ENCODE data around the gene CLNS1A.
"Not testable (repeated sequence)": the region's sequence is repeated elsewhere in the genome, so short reads cannot be mapped to it uniquely, and the experiment has no call there.

The CLNS1A gene, protein sequence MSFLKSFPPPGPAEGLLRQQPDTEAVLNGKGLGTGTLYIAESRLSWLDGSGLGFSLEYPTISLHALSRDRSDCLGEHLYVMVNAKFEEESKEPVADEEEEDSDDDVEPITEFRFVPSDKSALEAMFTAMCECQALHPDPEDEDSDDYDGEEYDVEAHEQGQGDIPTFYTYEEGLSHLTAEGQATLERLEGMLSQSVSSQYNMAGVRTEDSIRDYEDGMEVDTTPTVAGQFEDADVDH

DNA sequence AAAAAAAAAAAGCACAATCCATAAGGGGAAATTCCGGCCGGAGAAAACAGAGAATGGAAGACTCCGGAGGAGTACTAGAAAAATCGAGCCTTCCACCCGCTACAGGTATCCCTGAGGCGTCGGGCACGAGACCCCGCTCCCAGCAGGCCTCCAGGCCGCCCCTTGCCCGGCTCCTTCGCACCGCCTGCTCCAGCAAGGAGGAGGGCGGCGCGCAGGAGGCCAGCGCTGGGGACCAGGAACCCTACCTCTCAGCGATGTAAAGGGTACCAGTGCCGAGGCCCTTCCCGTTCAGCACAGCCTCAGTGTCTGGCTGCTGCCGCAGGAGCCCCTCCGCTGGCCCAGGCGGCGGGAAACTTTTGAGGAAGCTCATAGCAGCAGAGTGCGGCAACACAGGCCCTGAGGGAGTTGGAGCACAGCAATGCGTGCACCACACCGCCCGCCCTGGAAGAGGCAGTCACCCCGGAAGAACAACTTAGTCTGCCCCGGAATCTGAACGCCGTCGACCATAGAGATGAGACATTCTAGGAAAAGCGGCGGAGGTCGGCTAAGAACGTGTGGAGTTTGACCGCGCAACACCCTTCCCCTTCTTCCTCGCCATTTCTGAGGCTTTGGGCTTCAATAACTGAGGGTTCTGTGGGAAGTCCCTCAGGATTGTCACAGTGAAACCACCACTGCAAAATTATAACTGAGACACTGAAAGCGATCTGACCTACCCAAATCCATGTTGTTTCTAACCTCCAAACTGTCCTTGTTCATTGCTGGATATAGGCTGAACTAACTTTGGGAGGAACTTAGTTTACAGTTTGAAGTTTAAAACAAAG, at the start of gene CLNS1A:
Gene CLNS1A, minus strand, starts transcription at position 450 of the 821 bp plus-strand sequence. Its CDS starts 80 bp downstream, at position 370.
- DNase-seq (ENCODE audit: low spot score): peak; percentile 73

DNA sequence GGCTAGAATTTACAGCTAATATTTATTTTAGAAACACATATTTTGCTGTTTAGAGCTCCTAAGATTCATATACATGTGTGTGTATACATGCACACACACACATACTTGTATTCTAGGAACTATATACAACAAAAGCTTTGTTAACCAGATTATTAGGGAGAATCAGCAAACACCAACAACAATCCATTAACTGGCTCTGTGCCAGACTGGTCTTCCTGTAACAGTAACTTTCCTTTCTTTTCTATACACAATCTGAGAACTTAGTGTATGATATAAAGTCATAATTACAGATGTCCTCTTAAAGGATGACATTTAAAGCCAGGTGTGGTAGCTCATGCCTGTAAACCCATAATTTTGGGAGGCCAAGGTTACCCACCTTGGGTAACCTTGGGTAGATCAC, 49.5 kb upstream of the CLNS1A start:
- DNase-seq (ENCODE audit: low spot score): no peak

DNA sequence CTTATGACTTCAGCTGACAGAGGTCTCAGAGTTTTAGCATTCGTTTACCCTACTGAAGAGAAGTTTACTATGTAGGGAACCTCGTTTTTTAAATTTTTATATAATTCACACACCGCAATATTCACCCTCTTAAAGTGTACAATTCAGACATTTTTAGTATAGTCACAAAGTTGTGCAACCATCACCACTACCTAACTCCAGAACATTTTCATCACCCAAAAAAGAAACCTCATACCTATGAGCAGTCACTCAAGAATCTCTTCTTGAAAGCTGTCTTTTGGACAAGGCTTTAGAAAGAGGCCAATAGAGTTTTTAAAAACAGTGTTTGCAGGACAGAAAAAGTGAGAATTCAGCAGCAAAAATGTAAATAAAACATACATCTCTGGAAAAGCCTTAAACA, 39.5 kb upstream of the CLNS1A start:
- no peak for DNase-seq (ENCODE audit: low spot score)

DNA sequence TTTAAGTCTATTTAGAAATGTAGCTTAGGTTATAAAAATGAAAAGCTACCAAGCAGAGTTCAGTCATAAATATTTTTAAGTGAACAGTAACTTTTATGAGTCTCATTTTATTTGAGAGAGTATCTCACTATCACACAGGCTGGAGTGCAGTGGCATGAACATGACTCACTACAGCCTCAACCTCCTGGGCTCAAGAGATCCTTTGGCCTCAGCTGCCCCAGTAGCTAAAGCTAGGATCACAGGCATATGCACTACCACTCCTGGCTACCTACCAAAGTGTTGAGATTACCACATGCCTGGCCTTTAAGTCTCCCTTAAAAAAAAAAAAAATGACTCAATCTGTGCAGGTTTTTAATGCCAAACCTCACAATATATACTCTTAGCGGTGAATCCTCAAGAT, 34.7 kb upstream of the CLNS1A start:
- DNase-seq (ENCODE audit: low spot score): no peak

DNA sequence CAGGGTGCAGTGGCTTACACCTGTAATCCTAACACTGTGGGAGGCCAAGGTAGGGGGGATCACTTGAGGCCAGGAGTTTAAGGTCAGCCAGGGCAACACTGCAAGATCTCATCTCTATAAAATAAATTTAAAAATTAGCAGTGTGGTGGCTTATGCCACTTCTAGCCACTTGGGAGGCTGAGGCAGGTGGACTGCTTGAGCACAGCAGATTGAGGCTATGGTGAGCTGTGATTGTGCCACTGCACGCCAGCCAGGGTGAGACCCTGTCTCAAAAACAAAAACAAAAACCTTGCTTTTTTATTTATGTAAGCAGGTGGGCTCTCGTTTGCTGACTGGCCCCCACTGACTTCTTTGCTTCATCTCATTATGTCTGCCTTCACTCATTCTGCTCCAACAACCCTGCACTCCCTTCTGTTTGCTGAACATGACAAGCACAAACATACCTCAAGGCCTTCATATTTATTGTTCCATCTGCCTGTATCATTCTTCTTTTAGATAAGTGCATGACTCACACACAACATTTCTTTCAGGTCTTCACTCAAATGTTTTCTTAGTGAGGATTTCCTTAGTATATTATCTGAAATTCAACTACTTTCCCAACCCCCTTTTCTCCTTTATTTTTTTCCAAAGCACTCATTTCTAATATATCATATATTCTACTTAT, 32.4 kb upstream of the CLNS1A start:
- DNase-seq (ENCODE audit: low spot score): no peak

DNA sequence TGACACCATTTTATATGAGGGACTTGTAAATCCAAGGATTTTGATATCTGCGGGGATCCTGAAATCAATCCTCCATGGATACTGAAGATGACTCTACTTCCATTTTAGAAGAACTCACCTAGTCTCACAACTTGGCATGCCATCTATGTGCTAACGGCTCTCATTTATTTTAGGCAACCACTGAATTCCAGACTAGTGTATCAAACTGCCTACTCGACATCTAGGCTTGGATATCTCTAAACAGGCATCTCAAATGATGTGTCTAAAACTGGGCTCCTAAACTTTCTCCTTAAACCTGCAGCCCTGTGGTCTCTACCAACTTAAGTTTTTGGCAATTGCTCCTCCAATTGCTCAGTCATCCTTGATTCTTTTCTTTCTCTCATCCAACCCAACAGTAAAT, 31.2 kb upstream of the CLNS1A start:
- no peak for DNase-seq (ENCODE audit: low spot score)

DNA sequence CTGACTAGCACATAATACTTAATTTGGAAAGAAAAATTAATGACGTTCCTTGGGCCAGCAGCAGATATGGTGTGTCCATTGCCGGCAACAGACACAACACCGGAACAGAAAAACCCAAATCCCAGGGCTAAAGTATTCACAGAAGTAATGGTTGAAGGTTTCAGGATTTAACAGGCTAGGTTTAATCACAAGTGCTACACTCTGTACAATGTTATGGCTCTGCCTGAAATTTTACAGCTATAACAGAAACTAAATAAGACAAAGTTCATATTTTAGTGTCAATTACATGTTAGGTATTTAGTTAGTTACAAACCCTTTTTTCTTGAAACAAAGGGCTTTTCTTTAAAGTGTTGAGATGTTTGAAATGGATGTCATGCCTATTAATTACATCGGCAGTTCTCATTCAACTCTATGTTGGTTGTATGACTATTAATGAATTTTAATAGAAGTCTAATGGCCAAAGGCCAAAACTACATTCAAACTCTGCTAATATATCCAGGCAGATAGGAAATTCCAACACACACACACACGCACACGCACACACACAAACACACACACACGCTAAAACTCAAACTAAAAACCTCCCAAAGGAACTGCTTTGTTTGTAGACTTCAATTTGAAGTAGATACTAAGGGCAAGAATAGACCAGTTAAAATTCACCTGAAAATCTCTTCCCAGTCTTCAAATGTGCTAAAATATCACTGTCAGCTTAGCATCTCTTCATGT, 27.8 kb upstream of the CLNS1A start:
- DNase-seq (ENCODE audit: low spot score): no peak

DNA sequence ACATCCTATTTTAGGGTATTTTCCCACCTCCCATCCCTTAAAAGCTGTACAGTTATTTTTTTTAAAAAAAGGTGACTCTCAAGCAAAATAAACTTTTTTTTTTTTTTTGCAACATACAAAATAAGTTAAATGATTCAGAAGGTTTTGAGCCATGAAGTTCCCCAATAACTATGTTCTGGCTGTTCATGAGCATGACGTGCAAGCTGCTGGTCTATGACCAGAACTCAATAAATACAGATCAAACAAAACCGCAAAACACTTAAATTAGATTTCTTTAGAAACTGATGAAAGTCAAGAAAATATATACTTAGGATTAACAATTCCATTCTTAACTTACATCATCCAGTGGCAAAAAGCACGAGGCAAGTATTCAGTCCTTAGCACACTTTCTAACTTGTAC, 24.1 kb upstream of the CLNS1A start:
- no peak for DNase-seq (ENCODE audit: low spot score)

DNA sequence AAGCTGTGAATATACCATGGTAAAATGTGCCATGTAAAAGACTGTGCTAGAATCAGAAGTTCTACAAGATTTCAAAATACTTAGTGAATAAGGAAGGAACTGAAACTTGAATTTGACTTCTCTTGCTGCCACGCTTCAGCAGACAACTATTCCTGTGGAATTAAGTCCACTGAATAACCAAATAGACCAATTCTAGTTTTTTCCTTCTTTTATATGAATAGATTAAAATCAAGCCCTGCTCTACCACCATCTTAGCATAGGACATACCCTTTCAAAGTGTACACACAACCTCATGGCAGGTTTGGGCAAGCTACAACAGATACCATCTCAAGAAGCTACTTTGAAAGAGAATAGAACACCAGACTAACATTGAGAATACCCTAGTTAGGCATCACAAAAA, 23.4 kb upstream of the CLNS1A start:
- no peak for DNase-seq (ENCODE audit: low spot score)

DNA sequence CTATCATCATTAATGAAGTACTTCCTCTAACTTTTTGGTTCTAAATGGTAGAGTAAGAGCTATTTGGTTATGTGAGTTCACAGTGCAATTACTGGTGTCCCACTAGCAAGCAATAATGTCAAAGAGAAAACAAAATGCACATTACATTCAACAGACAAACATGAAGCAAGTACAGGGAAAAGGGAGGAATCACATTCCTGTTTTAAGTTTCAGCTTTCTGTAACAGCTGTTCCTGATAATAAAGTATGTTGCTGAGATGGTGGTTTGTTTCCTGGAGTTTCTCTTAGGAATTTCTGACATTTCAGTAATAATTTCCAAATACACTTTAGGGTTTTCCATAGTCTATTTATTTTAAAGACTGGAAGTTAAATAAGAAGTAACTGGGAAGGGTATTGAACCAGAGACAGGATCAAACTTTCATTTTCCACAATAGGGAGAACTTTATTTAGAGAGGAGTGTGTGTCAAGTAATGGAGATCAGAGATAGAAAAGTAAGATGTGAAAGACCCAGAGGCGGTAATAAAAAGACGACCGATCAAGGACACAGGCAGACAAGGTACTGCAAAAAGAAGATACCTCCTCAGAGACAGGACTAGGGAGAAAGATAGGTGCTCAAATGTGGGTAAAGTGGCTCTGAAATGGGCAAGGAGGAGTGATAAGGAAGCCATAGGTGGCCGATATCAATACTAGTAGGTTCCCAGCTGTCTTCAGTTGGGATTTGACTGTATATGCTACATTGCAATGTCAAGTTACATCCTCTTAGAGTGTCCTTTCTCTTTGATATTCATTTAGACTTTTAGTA, 20.8 kb upstream of the CLNS1A start:
- no peak for DNase-seq (ENCODE audit: low spot score)

DNA sequence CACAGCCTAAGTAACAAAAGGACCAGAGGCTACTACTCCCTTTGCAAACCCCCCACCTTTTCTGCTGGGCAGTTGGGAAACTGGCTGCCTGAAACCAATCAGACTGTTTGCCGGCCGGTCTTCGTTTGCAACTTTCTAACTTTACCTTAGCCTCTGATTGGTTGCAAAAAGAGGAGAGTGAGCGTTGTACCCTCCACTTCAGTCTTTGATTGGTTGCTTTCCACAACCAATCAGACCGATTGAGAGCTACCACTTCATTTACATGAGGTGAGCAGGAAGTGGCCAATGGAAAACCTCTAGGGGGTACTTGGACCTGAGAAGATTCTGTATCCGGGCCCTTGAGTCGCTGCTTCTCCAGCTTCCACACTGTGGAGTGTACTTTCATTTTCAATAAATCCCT, 18.8 kb upstream of the CLNS1A start:
- no peak for DNase-seq (ENCODE audit: low spot score)

DNA sequence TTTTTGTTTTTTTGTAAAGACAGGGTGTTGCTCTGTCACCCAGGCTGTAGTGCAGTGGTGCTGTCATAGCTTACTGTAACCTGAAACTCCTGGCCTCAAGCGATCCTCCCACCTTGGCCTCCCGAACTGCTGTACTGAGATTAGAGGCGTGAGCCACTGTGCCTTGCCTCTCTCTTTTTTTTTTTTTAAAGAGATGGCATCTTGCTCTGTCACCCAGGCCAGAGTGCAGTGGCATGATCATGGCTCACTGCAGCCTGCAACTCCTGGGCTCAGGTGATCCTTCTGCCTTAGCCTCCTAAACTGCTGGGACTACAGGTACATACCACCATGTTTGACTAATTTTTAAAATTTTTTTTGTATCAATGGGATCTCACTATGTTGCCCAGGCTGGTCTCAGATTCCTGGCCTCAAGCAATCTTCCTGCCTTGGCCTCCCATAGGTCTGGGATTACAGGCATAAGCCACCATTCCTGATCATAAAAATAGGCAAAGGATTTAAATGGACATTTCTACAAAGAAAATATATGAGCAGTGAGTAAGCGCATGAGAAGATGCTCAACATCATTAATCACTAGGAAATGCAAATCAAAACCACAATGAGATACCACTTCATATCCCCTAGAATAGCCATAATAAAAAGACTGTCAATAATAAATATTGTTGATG, 17.3 kb upstream of the CLNS1A start:
- no peak for DNase-seq (ENCODE audit: low spot score)

DNA sequence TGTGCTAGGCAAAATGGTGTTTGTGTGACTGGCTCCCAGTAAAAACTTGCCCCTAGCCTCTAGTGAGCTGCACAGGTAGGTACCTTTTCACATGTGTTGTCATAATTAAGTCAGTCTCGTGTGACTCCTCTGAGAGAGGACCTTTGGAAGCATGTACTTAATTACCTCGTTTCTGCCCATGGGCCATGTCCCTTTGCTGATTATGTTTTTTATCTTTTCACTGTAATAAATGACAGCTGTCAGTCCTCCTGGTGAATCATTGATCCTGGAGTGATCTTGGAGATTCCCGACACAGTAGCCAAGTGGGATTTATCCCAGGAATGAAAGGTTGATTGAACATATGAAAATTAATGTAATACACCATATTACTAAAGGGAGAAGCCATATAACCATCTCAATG, 12.5 kb upstream of the CLNS1A start:
- DNase-seq (ENCODE audit: low spot score): no peak

DNA sequence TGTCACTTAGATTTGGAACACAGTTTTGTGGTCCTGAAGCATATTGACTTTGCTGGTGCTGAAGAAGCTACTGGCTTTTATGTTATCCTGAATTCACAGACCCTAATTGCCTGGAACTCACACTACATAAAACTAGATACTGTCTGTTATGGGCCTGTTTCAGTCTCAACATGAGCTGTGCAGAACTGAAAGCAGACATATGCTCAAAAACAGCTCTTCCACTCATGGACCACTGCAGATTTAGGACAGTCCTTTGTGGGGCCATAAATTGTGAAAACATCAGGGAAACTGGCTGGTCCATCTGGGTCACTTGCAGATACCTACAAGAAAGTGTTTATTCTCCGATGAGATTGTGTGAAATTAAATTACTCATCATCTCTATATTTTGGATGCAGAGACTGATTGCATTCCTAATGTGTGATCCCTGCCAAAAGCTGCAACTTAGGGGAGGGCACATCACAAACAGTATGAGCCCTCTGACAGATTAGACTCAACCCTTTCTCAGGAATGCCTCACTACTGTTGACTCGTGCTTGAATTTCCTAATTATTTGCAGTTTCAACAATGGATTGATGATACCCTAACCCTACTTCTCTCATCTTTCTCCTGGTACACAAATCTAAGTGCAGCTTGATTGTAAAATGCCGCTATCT, 10.2 kb upstream of the CLNS1A start:
- DNase-seq (ENCODE audit: low spot score): no peak

DNA sequence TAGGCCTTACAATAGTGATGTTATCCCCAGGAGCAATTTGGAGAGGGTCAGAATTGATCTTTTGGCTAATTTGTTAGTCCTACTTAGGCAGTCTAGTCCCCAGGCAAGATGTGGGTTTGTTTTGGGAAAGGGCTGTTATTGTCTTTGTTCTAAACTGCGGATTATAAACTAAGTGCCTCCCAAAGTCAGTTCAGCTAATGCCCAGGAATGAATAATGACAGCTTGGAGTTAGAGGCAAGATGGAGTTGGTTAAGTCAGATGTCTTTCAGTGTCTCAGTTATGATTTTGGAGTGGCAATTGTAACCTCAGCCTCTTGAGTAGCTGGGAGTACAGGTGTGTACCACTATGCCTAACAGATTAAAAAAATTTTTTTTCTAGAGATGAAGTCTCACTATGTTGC, 7.3 kb upstream of the CLNS1A start:
- no peak for DNase-seq (ENCODE audit: low spot score)

DNA sequence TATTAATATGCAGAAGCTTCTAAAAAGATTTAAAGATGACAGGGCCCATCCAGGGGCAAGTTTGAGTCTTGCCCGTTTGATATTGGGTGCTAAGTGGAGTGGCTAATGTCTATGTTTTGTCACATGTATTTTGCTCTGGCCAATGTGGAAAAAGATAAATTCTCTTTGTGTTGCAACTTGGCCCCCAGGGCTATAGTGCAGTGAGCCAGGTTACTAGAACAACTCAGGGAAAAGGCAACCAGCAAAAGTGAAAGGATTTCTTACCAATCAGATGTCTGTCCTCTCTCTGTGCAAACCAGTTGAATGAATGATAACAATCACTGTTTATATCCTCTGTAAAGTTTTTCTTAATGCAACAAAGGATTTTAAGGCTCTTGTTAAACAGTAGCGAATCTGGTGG, 4.6 kb upstream of the CLNS1A start:
- no peak for DNase-seq (ENCODE audit: low spot score)

DNA sequence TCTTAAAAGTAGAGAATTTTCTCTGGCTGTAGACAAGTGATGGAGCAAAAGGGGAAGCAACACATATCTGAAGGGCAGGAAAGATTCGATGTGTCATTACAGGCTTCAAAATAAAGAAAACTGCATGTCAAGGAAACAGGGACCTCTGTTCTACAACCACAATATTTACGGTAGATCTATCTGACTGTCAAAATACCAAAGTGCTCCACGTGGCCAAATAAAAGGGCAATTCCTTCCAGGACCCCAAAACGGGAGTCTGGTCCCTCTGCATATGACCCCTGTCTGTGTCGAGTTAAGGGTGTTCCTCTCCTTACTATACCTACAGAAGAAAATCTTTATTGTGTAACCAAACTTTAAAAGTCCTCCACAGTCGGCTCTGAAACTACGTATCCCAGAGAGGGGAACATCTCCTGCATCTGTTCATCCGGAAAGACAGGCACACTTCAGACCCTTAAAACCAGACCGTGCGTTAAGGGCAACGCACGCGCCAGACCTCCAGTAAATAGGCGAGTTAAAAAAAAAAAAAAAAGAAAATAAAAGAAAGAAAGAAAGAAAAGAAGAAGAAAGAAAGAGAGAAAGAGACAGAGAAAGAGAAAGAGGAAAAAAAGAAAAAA, 756 bp downstream of the CLNS1A start:
- peak; percentile 18 for DNase-seq (ENCODE audit: low spot score)

DNA sequence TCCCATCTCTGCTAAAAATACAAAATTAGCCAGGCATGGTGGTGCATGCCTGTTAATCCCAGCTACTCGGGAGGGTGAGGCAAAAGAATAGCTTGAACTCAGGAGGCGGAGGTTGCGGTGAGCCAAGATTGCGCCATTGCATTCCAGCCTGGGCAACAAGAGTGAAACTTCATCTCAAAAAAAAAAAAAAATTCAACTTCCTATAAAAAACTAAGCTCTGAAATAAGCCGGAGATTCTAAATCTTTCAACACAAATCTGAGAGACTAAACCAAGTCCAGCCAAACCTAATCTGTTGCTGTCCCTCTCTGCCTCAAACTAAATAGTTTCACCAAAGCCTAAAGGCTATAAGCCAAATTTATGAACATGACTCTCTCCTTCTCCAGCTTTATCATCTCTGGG, 3.7 kb downstream of the CLNS1A start:
- not testable (repeated sequence) for DNase-seq (ENCODE audit: low spot score)

DNA sequence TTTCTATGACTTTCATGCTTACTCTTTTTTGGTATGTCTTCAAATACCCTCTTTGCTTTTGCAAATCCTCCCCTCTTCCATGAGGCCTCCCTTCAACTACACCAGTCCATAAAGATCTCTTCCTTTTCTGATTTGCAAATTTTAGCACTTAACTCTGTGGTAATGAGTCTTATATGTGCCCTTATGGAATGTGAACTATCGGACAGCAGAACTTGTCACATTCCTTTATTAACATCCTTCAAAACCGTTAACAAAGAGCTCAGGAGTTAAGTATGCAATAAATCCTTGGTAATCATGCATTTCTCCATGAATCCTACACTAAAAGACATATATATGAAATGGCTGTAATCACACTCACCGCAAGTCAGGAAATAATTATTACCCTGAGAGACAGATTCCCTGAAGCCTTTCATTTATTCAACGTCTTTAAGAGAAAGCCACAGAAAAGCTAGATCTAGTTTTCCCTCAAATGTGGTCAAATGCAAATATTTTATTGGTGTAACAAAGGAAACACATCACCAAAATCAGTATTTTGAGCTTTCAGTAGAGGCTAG, 7.4 kb downstream of the CLNS1A start:
- DNase-seq (ENCODE audit: low spot score): no peak

All from COLO829 (cell line).